T-helper 22 cell (primary cell): Measurements from ENCODE around the gene PLD4.
"Not testable (repeated sequence)": the region's sequence is repeated elsewhere in the genome, so short reads cannot be mapped to it uniquely, and the experiment has no call there.

ENCODE experiments used
- DNase-seq: peaks from one replicate; pipeline ENCODE4 v3.0.0-alpha.2; 2020; ENCODE audit warnings: low read depth

PLD4 gene

GRCh38 chr14:104899781-104900180, 24.9 kb upstream of the PLD4 start:
- no peak for DNase-seq

DNA sequence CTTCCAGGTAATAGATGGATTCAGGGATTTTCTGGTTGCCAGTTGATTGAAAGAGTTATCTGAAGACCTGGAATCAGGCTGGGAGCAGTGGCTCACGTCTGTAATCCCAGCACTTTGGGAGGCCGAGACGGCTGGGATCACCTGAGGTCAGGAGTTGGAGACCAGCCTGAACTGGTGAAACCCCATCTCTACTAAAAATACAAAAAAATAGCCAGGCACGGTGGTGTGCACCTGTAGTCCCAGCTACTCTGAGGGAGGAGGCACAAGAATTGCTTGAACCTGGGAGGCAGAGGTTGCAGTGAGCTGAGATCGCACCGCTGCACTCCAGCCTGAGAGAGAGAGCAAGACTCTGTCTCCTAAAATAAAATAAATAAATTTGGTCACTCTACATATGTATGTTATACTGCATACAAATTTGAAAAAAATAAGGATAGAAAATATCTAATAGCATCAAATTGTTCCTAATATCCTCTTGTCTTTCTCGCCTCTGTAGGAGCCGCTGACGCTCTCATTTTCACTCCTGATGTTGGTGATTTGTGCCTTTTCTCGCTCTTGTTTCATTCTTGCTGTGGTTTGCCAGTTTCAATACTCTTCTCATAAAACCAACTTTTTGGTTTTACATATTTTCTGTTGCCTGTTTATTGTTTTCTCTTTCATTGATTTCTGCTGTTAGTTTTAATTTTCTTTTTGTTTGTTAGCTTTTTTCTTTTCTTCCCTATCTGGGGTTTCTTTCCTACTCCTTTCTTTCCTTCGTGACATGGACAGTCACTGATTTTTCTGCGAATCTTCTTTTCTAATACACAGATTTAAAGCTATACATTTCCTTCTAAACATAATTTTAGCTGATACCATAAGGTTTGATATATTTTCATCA, 23.8 kb upstream of the PLD4 start:
- no peak for DNase-seq

DNA sequence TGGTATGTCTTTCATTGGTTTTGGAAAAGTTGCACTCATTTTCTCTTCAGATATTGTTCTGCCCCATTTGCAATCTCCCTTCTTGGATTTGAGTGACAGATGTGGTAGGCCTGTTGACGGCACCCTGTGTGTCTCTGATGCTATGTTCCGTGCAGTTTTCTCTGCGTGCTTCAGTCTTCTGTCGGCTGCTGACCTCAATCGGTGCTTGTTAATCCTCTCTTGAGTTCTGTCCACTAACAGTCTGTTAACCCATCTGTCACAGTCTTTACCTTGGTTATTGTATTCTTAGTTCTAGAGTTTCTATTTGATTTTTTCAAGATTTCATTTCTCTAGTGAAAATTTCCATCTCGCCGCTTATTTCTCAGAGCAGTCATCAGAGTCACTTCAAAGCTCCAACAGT, 20.7 kb upstream of the PLD4 start:
- no peak for DNase-seq

DNA sequence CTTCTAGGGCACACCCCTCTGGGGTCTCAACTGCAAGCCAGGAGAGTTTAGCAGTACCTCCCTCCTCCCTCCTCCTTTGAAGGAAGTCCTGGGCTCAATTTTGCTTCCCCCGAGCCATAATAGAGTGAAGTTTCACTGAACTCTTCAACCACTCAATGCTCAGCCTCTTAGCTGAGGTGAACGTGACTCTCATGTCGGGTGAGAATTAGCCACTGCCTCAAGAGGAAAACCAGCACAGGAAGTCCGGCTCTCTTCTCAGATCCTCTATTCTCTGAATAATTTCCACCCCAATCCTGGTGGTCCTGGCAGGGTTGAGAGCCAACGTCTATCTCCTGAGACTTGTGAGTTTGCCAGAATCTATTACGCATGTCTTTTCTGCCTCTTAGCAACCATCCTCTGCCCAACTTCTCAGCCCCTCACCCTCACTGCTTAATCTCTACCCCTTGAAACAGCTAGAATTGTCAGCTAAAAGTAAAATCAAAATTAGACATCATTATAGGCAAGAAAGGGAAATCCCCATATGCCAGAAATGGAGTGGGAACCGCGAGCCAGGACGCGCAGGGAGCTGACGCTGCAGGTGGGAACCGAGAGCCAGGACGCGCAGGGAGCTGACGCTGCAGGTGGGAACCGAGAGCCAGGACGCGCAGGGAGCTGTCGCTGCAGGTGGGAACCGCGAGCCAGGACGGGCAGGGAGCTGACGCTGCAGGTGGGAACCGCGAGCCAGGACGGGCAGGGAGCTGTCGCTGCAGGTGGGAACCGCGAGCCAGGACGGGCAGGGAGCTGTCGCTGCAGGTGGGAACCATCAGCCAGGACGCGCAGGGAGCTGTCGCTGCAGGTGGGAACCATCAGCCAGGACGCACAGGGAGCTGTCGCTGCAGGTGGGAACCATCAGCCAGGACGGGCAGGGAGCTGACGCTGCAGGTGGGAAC, 19.8 kb upstream of the PLD4 start:
- not testable (repeated sequence) for DNase-seq

DNA sequence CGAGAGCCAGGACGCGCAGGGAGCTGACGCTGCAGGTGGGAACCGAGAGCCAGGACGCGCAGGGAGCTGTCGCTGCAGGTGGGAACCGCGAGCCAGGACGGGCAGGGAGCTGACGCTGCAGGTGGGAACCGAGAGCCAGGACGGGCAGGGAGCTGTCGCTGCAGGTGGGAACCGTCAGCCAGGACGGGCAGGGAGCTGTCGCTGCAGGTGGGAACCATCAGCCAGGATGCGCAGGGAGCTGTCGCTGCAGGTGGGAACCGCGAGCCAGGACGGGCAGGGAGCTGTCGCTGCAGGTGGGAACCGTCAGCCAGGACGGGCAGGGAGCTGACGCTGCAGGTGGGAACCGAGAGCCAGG, 19.1 kb upstream of the PLD4 start:
- DNase-seq: not testable (repeated sequence)

- DNase-seq: no peak
These were observed 16.4 kb upstream of the PLD4 start for GRCh38 chr14:104908303-104908702.

GRCh38 chr14:104912053-104912452, 12.6 kb upstream of the PLD4 start:
- DNase-seq: no peak

DNA sequence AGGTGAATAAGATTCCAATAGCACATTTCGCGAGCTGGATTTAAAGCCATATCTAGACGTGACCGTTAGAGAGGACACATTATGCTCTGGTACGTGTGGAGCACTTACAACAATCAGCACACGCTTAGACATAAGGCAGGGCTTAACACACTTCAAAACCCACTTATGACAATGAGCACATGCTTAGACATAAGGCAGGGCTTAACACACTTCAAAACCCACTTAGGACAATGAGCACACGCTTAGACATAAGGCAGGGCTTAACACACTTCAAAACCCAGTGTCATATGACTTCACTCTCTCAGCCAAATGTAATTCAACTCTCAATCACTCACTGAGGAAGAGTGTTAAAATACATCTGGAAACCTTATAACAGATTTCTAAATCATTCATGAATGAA, 11.2 kb upstream of the PLD4 start:
- DNase-seq: no peak

- DNase-seq: no peak
These were observed 7.6 kb upstream of the PLD4 start for GRCh38 chr14:104917116-104917515.

DNA sequence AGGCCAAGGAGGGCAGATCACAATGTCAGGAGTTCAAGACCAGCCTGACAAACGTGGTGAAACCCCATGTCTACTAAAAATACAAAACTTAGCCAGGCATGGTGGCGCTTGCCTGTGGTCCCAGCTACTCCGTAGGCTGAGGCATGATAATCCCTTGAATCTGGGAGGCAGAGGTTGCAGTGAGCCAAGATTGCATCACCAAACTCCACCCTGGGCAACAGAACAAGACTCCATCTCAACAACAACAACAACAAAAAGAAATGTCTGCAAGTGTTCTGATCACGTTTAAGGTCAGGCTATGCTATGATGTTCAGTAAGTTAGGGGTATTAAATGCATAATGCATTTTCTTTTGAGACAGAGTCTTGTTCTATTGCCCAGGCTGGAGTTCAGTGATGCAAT, 6.7 kb upstream of the PLD4 start:
- DNase-seq: no peak

DNA sequence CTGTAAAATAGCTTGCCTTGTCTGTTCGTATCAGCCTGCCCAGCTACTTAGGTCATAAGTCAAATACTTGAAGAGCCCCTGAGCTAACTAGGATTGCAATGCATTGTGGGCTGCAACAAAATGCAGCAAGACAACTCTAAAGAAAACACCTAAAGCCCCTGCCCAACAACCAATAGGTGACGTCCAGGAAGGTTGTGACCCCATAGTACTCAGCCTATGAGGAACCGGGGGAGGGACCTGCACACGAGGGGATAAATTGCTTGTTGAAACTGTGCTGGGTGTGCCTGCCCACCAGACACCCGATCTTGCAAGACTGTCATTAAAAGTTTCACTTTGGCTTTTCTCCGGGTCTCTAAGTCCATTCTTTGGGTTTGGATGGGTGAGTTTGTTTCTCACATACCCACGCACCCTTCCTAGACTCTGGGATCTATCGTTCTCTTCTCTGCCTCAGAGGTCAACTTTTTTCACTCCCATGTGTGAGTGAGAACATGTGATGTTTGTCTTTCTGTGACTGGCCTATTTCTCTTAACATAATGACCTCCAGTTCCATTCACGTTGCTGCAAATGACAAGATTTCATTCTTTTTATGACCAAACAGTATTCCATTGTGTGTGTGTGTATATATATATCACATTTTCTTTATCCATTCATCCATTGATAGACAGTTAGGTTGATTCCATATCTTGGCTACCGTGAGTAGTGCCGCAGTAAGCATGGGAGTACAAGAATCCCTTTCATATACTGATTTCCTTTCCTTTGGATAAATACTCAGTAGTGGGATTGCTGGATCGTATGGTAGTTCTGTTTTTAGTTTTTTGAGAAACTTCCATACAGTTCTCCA, 5.3 kb upstream of the PLD4 start:
- not testable (repeated sequence) for DNase-seq

DNA sequence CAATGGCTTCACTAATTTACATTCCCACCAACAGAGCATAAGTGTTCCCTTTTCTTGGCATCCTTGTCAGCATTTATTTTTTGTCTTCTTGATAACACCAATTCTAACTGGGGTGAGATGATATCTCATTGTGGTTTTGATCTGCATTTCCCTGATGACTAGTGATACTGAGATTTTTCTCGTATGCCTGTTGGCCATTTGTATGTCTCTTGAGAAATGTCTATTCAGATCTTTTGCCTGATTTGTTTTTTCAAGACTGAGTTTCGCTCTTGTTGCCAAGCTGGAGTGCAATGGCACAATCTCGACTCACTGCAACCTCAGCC, 4.7 kb upstream of the PLD4 start:
- DNase-seq: no peak

DNA sequence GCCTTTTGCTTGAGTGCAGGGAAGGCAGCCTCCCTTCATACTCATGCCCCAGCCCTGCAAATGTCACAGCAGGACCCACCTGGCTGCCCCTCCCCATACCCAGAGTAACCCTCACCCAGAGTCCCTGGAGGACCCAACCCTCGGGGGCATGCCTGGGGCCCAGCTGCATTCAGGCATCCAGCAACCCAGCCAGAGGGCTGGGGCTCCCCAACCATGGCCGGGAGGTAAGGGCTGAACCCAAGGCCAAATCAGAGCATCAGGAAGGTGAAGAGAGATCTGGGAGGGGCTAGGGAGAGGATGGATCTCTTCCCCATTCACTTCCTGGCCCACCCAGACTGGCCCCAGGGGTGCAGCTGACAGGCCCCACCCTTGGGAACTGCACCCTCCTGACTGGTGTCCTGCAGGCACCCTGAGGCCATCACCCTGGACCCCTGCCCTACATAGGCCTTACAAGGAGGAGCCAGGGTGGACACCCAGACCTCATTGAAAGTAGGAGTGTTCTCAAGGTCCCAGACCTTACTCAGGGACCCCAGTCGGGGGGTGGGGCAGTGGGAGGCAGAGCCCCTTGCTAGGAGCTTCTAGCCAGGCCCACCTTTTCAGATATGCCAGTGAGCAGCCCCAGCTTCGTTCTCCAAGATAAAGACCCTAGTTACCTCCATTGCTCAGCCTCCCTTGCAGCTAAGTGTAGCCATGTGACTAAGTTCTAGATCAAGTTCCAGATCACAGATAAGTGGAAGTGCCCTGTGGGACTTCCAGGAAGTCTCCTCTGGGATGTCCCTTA, 849 bp upstream of the PLD4 start:
- DNase-seq: no peak

GRCh38 chr14:104925214-104925854, 655 bp downstream of the PLD4 start:
- no peak for DNase-seq

DNA sequence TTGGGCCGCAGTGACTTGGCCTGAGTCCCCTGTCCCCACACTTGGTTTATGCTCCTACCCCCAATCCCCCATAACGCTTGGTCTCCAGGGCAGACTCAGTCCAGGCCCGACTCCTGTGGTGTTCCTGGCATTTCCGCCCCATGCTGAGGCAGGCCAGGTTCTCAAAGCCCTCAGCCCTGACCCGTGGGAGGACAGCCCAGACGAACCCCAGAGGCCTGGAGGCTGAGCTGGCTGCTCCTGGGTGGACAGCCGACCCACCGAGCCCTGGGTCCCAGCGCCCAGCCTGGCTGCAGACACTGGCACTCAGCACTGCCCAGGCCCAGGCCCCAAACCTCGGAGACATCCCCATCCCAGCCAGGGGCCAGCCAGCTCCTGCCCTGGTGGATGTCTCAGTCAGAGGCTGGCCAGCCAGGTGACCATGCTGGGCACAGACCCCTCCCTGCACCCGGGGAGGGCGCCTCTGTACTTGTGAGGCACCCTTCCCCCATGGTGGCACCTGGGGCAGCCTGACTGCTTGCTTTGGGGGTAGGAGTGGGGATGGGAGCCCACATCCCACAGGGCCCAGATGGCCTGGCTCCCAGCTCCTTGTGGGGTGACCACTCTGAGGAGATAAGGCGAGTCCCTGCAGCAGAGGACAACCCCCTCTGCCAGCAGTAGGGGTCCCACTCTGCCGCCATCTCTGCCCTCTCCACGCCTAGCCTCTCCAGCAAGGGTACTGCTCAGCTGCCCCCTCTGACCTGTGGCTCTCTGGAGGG, 1.4 kb downstream of the PLD4 start:
- DNase-seq: no peak

DNA sequence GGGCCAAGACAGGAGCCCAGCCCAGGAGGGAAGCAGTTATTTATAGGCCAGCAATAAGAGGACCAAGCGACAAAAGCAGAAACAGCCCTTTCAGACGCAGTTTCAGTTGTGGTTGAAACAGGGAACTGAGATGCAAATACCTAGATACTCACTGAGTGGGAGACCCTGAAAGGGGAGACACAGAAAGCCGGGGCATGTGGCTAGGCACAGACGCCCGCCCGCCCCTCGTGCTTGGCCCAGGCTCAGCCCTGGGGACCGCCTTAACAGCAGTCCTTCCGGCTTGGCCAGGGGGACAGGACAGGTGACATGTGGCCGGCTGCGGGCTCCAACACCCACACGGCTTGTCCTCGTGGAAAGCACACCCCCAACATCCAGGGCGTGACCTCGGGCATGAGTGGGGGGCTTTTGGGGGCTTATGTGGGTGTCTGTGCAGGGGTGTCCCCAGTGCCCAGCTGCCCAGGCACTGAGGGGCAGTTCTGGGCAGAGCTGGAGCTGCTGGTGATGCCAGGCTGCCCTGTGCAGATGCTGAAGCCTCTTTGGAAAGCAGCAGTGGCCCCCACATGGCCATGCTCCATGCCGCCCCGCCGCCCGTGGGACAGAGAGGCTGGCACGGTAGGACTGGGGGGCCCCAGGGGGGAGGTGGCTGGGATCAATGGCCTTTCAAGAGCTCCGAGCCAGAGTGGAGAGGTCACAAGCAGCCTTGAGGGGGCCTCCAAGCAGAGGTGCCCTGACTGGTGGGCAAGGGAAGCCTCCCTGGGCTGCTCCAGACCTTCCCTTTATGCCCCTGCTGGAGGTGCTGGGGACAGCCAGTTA, 2.1 kb downstream of the PLD4 start:
- no peak for DNase-seq

- no peak for DNase-seq
These were observed 2.7 kb downstream of the PLD4 start for GRCh38 chr14:104927432-104927816.

DNA sequence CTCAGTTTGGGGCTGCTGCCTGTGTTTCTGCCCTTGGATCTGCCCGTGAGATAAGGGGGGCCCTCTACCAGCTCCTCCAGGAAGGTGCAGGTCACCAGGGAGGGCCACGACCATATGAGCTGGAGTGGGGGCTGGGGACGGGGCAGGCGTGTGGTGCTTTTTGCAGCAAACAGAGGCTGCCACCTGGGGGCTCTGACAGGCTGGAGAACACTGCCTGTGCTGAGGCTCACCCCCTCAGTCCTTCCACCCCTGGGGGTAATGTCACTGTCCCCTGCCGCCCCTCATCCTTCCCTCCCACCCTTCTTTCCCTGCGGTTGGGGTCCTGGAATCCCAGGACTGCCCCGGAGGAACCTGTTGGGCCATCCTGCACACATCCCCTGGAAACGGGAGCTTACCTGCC, 3.2 kb downstream of the PLD4 start:
- no peak for DNase-seq

DNA sequence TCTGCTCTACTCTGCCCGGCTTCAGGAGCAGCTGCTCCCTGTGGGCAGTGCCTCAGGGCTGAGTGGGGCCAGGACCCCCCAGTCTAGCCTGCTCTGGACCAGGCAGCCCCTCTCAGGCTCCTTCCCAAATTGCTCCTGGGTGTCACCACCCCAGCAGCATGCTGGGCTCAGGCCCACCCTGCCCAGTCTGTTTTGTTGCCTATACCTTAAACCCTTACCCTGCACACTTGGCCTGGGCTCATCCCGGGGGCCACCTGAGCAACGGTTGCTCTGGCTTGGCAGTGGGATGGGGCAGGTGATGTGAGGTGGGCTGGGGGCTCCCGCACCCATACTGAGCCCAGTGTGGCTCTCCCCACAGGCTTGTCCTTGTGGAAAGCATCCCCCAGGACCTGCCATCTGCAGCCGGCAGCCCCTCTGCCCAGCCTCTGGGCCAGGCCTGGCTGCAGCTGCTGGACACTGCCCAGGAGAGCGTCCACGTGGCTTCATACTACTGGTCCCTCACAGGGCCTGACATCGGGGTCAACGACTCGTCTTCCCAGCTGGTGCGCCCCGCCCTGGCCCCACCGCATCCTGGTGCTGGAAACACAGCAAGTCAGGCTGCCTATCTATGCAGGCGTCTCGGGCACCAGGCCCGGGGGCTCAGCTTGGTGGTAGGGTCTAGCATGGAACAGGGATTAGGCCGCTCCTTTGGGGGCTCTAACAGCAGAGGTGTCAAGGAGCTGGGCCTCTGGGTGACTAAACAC, 3.9 kb downstream of the PLD4 start:
- no peak for DNase-seq
